NCI-H526 treated with DMSO at 0.1 percent for 48 hours (cell line): ENCODE measurements around the gene GNAI3.
"Not testable (repeated sequence)": the region's sequence is repeated elsewhere in the genome, so short reads cannot be mapped to it uniquely, and the experiment has no call there.

Experiments used
- DNase-seq: peaks from one replicate; lab custom pipeline; 2025; lab: John Stamatoyannopoulos, UW

GNAI3 gene

DNA sequence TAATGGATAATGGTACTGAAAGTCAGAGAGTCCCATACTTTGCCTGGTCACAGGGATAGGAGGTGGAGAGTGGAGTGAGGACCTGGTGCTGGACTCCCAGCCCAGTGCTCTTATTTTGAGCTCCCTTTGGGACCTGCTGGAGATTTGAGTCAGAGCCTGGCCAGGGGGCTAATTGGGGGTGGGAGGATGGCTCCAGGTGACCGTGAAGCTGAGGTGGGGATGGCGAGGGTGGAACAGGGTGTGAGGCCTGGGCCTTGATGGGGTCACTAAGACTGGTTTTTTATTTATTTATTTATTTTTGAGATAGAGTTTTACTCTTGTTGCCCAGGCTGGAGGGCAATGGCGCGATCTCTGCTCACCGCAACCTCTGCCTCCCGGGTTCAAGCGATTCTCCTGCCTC lies 89.0 kb downstream of the GNAI3 start:
- no peak for DNase-seq

DNA sequence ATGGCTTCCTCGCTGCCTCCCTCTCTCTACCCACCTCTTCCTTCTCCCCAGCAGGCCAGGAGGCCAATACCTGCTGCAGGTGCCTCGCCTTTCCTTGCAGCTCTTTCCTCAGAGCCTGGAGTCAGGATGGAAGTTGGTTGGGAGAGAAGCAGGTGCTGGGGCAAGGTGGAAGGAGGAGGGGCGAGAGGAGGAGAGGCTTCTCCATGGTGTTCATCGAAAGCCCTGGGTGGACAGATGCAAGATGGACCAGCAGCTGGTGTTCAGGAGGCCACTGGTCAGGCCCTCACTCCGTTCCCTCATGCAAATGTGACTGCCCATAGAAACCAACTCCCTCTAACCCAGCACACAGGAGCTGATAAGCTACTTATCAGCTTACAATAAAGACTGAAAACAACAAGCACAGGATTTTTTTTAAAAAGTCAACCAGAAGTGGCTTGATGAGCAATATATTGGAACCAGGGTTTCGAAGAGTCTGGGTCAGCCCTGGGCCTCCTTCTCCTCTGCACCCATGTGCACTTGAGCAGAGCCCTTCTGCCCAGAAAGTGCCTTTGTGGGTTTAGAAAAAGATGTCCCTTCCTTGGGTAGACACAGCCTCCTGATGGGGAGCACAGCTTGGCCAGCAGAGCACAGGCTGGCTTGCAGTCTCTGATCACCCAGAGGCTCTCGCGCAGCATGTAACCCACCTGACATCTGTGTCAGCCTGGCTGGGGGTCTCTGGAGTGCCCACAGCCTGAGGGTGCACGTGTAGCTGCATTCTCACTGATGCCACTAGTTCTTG lies 90.8 kb downstream of the GNAI3 start:
- no peak for DNase-seq

DNA sequence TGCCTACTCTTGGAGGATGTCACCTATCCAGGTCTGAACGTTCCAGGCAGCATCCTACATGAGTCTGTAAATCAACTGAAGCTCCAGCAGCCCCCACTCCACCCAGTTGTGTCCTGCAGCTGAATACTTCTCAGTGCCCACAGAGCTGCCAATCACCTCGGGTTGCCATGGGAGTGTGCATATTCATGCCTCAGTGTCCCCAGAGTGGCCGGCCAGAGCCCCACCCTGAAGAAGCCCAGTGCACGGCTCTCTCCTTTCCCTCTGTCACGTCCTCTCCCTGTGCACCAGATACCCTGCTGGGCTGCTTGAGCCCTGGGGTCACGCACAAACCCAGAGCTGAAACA lies 91.4 kb downstream of the GNAI3 start:
- no peak for DNase-seq

DNA sequence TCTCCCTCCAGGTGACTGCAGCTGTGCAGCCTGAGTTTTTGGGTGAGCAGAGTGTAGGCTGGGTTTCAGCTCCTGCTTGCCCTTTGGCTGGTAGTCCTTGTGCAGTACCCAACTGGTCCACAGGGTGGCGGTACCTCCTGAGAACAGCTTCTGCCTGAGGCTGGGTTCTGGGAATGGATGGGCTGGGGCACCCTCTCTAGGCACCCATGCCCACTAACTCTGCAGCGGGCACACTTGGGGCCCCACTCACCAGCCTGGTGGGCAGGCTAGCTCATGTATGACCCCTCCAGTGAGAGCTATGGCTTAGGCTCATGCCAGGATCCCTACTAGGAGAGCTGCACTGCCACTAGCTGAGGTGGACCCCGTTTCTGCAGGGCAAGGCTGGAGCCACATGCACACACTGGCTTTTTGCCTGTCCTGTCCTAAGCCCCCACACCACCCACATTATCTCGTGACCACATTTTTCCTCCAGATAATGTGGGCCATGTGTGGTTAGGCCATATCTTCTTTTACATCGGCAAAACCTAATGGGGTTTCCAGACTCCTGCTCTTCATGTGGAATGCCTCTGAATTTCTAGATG lies 92.0 kb downstream of the GNAI3 start:
- peak; percentile 41 for DNase-seq

DNA sequence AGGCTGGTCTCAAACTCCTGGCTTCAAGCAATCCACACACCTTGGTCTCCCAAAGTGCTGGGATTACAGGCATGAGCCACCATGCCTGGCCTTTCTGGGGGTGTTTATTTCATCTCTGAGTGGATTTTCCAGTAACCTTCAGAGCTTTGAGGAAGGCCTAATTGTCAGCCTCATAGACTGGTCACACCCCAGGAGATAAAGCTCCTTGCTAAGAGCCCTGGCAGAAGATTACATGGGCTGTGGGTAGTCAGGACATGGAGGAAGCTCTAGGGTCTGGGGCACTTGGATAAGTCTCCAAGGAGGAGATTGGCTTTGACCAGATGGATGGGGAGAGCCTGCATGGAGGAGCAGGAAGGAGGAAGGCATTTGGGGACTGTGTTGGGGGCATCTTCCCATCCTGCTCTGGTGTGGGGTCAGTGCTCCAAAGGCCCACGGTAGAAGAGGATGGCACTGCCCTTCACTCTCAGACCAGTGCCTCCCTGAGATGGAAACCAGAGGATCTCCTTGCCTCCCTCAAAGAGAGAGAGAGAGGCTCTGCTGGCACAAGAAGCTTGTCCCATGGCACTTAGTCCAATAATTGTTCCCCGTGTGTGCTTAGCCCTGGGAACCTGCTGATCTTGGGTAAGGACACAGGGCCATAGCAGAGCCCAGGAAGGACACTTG lies 92.8 kb downstream of the GNAI3 start:
- no peak for DNase-seq

DNA sequence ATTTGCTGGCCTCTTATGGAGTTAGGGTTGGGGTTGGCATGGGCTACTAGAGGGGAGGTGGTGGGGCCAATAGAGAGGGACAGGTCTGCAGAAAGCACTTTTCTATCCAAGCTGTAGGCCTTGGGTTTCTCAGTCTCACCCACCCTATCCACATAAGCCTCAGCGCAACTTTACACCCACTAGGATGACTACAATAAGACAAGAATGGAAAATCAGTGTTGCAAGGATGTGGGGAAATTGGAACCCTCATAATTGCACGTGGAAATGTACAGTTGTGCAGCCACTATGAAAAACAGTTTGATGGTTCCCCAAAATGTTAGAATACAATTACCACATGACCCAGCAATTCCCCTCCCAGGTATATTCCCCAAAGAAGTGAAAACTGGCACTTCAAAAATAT lies 93.4 kb downstream of the GNAI3 start:
- DNase-seq = no peak

- DNase-seq = no peak
These were observed 94.2 kb downstream of the GNAI3 start for GRCh38 chr1:109642626-109643025.

GRCh38 chr1:109643385-109644230 lies 95.2 kb downstream of the GNAI3 start:
- peak; percentile 48 for DNase-seq

DNA sequence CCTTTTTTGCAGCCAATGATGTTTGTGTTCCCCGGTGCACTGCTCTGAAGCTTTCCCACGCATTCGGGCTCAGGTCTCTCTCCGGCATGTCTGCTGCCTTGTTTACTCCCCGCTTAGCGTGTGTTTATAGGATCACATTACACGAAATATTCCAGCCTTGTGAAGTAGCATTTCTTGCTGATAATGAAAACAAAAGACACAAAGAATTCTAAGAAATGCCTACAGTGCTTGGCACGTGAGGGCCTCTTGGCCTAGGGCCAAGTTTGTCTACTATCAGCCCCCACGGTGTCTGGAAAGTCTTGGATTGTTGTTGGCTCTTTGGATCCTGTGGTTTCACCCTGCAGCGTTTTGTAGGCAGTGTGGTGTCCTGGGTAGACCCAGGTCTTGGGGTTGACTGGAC lies 96.3 kb downstream of the GNAI3 start:
- no peak for DNase-seq

GRCh38 chr1:109649491-109649914 lies 101.1 kb downstream of the GNAI3 start:
- DNase-seq = no peak

DNA sequence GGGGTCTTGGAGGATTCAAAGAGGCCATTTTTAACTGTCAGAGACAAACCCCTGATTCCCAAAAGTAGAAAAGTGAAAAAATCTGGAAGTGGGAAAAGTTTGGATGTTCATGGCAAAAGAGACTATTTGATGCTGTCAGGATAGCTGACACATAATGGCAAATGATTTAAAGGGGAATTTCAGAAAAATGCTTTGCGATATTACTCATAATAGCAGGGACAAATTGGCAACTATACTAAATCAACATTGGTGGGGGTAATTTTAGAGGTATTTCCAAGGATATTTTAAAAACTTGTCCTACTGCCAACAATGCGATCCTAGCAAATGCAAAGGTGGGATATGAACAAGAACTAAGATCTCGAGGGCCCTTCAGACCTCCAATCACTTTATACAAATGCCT lies 102.2 kb downstream of the GNAI3 start:
- DNase-seq = no peak

GRCh38 chr1:109652402-109652801 lies 104.0 kb downstream of the GNAI3 start:
- DNase-seq = no peak

- DNase-seq = no peak
These were observed 104.9 kb downstream of the GNAI3 start for GRCh38 chr1:109653306-109653705.

DNA sequence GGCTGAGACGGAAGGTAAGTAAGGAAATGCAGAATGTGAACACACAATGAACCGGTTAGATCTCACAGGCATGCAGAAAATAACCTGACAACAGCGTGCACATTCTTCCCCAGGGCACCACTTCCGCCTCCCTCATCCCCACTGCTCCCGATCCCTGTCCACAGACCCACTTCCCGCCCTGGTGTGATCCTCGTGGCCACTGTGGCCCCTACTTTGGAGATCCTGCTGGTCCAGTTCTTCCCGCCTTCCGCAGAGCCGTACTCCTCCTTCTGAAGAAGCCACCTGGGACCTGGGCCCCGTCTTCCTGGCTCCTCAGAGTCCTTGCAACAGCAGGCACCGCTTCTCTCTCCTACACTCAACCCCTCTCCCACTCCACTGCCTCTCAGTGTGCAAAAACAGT lies 106.1 kb downstream of the GNAI3 start:
- DNase-seq = no peak

DNA sequence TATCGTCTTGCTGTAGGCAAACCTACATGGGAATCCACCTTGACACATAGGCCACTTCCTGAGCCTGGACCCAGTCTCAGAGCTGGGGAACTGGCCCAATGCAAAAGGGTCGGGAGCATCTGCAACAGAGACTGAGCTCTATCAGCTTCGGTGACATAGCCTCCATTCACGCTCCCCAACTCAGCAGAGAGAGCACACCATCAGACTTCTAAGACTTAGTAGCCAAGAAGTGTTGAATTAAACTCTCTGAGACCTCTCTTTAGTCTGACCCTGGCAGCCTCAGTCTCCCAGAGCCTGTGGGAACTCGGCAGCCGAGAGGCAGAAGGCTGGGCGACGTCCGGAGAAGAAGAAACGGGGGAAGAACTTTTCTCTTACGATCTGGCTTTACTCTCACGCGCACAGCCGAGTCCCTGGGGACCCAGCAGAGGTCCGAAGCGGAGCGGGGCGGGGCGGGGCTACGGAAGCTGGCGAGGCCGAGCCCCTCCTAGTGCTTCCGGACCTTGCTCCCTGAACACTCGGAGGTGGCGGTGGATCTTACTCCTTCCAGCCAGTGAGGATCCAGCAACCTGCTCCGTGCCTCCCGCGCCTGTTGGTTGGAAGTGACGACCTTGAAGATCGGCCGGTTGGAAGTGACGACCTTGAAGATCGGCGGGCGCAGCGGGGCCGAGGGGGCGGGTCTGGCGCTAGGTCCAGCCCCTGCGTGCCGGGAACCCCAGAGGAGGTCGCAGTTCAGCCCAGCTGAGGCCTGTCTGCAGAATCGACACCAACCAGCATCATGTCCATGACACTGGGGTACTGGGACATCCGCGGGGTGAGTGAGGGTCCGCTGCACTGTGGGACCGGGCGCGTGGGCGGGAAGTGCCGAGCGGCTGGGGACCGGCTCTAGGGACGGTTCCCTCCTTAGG lies 107.5 kb downstream of the GNAI3 start, which contains the start of gene GSTM4:
Gene GSTM4 (plus strand): TSS at position 485 of the 905 bp plus-strand sequence. CDS start 291 bp downstream, at position 776.
- peak; percentile 52 for DNase-seq

GRCh38 chr1:109657395-109657794 lies 109.0 kb downstream of the GNAI3 start:
- DNase-seq = no peak

DNA sequence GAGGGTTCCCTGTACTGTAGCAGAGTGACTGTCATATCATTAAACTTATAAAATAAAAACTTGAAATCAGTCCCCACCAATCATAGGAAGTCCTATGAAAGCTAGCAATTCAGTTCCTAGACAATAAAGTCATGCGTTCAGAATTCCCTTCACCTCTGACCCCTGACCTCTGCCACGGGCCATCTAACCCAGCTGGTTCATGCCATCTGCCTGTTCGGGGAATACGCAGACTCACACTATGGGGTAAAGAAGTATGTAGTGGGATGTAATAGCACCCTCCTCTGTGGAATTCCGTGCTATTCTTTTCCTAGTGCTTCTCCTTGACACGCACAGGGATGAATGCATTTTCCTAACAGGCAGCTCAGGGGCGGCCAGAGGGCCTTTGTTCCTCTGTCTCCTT lies 109.6 kb downstream of the GNAI3 start:
- no peak for DNase-seq

GRCh38 chr1:109658533-109659042 lies 110.2 kb downstream of the GNAI3 start:
- no peak for DNase-seq

DNA sequence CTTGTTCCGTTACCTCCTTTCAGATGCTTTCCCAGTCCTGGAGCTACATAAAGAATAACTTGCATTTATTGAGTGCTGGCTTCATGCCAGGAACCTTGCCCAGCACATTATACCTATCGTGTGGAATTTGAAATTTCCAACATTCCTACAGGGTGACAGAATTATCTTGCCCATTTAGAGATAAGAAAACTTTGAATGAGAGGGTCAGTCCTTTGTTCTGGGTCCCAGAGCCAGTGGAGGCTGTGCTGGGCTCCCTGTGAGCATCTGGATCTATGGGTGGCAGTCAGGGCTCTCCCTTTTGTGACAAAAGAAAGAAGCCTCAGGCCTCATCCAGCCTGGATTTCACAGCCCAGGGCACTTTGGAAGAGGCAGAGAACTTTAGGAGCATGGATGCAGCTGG lies 110.7 kb downstream of the GNAI3 start:
- DNase-seq = no peak

GRCh38 chr1:109659997-109660690 lies 111.7 kb downstream of the GNAI3 start:
- peak; percentile 67 for DNase-seq

- not testable (repeated sequence) for DNase-seq
These were observed 112.2 kb downstream of the GNAI3 start for GRCh38 chr1:109660691-109661026.
